H1 (cell line): ENCODE measurements around the gene SMPD2. TPM values are rescaled to one million over a fixed set of nuclear protein-coding genes. Genes with fewer than 3 reads are reported as not detected.

Source experiments
- CTCF ChIA-PET: fragments of 300-600 bp; sonication (Branson Sonifier 250); formaldehyde crosslinking; loops from one replicate; lab custom pipeline; 2021; ENCODE audit not compliant: partially characterized antibody; lab: Charles Lee
- POLR2A ChIA-PET: fragments of 300-600 bp; sonication (Branson Sonifier 250); formaldehyde crosslinking; loops from one replicate; lab custom pipeline; 2021; ENCODE audit warnings: inconsistent platforms; ENCODE audit not compliant: partially characterized antibody; lab: Charles Lee
- DNase-seq, 2 experiments: peaks; one replicate each; pipeline versions ENCODE4 v3.0.0 to v3.0.0-alpha.2; 2010 to 2022; ENCODE audit warnings: low spot score in 2 of 2, low read depth in 1 of 2, mixed read lengths in 1 of 2
- FAIRE-seq: peaks from 2 replicates; lab custom pipeline; 2011; peaks lifted over from hg19 to GRCh38; lab: Jason Lieb, UNC
- H2AFZ ChIP-seq: 2 replicates; pipeline ENCODE4 v1.8.1; 2012; ENCODE audit warnings: low read length, inconsistent platforms
- H2AK5ac ChIP-seq: 2 replicates; pipeline ENCODE4 v1.6.1; 2013; ENCODE audit warnings: low read depth, low read length
- H2BK120ac ChIP-seq: replicated peaks from 2 replicates; pipeline ENCODE3; 2013; ENCODE audit warnings: low read depth, low read length, inconsistent platforms
- H2BK12ac ChIP-seq: 2 replicates; pipeline ENCODE4 v1.6.1; 2013; ENCODE audit warnings: low read depth, low read length
- H2BK15ac ChIP-seq: 2 replicates; pipeline ENCODE4 v1.6.1; 2013; ENCODE audit warnings: low read length
- H2BK20ac ChIP-seq: 2 replicates; pipeline ENCODE4 v1.6.1; 2013; ENCODE audit warnings: low read length
- H2BK5ac ChIP-seq: 2 replicates; pipeline ENCODE4 v1.6.1; 2013; ENCODE audit warnings: low read depth, low read length
- H3K14ac ChIP-seq: 2 replicates; pipeline ENCODE4 v1.6.1; 2013; ENCODE audit warnings: inconsistent platforms; ENCODE audit not compliant: insufficient read length
- H3K18ac ChIP-seq: 2 replicates; pipeline ENCODE4 v1.6.1; 2013; ENCODE audit warnings: low read length; ENCODE audit errors: extremely low read depth
- H3K23ac ChIP-seq: 2 replicates; pipeline ENCODE4 v1.6.1; 2013; ENCODE audit warnings: inconsistent platforms; ENCODE audit not compliant: insufficient read length
- H3K23me2 ChIP-seq: 2 replicates; pipeline ENCODE4 v1.6.1; 2013; ENCODE audit warnings: low read depth, low read length
- H3K27ac ChIP-seq: 2 replicates; pipeline ENCODE4 v1.6.1; 2011; ENCODE audit warnings: low read depth, low read length, inconsistent platforms
- H3K27me3 ChIP-seq, 4 experiments: replicated peaks in 1 of 4; 1 replicate in 1 of 4; 2 replicates in 3 of 4; pipeline versions ENCODE4 v1.6.1 to v1.8.1; 2011 to 2013; ENCODE audit warnings: low read length in 3 of 4, mild to moderate bottlenecking in 3 of 4, inconsistent platforms in 2 of 4, mixed read lengths in 2 of 4, moderate library complexity in 1 of 4; ENCODE audit not compliant: control insufficient read depth in 3 of 4, insufficient read depth in 3 of 4; ENCODE audit errors: extremely low read depth in 1 of 4
- H3K36me3 ChIP-seq, 4 experiments: 2 replicates each; pipeline versions ENCODE4 v1.6.1 to v1.8.1; 2011 to 2013; ENCODE audit warnings: mild to moderate bottlenecking in 4 of 4, low read length in 3 of 4, moderate library complexity in 2 of 4, control low read depth in 1 of 4, inconsistent platforms in 1 of 4; ENCODE audit not compliant: insufficient read depth in 4 of 4, control insufficient read depth in 2 of 4
- H3K4ac ChIP-seq: replicated peaks from 2 replicates; pipeline ENCODE3; 2013; ENCODE audit warnings: low read length, low read depth, mixed read lengths, inconsistent platforms; ENCODE audit not compliant: insufficient read length
- H3K4me1 ChIP-seq, 4 experiments: replicated peaks in 1 of 4; 1 replicate in 1 of 4; 2 replicates in 3 of 4; pipeline versions ENCODE4 v1.6.1 to v1.8.1; 2011 to 2013; ENCODE audit warnings: low read length in 3 of 4, inconsistent platforms in 2 of 4, mixed read lengths in 1 of 4; ENCODE audit not compliant: insufficient read depth in 4 of 4, control insufficient read depth in 3 of 4
- H3K4me2 ChIP-seq, 2 experiments: 2 replicates each; pipeline versions ENCODE4 v1.6.1 to v1.8.1; 2011 to 2013; ENCODE audit warnings: low read depth in 2 of 2, low read length in 2 of 2, control low read depth in 1 of 2, inconsistent platforms in 1 of 2, mild to moderate bottlenecking in 1 of 2; ENCODE audit not compliant: insufficient read depth in 1 of 2
- H3K4me3 ChIP-seq, 4 experiments: fragments of 200-600, 300-600 bp in 1 of 4; sonication (generic), shearing (Covaris generic), sonication (Bioruptor Twin) in 1 of 4; 2 replicates each; pipeline versions ENCODE4 v1.5.1 to v1.8.1; 2011 to 2016; ENCODE audit warnings: low read length in 4 of 4, low read depth in 3 of 4, control low read depth in 2 of 4, inconsistent platforms in 2 of 4, mild to moderate bottlenecking in 2 of 4, mixed read lengths in 1 of 4, moderate library complexity in 1 of 4; ENCODE audit not compliant: insufficient read depth in 2 of 4; ENCODE audit errors: extremely low read depth in 1 of 4
- H3K56ac ChIP-seq: replicated peaks from 2 replicates; pipeline ENCODE3; 2013; ENCODE audit warnings: low read depth, mild to moderate bottlenecking, mixed read lengths, low read length, inconsistent platforms; ENCODE audit not compliant: insufficient read length
- H3K79me1 ChIP-seq: 2 replicates; pipeline ENCODE4 v1.6.1; 2013; ENCODE audit warnings: low read depth, low read length, control low read depth
- H3K79me2 ChIP-seq, 2 experiments: 2 replicates each; pipeline versions ENCODE4 v1.6.1 to v1.8.1; 2012 to 2013; ENCODE audit warnings: low read length in 2 of 2, mild to moderate bottlenecking in 2 of 2, inconsistent platforms in 1 of 2; ENCODE audit not compliant: insufficient read depth in 2 of 2, control insufficient read depth in 1 of 2
- H3K9ac ChIP-seq, 4 experiments: replicated peaks in 1 of 4; 1 replicate in 1 of 4; 2 replicates in 3 of 4; pipeline versions ENCODE4 v1.6.1 to v1.8.1; 2011 to 2013; ENCODE audit warnings: low read depth in 3 of 4, low read length in 3 of 4, control low read depth in 2 of 4, mild to moderate bottlenecking in 2 of 4, moderate library complexity in 2 of 4, inconsistent platforms in 1 of 4; ENCODE audit errors: extremely low read depth in 1 of 4
- H3K9me3 ChIP-seq, 2 experiments: 2 replicates each; pipeline versions ENCODE4 v1.6.1 to v1.8.1; 2012 to 2013; ENCODE audit warnings: mild to moderate bottlenecking in 2 of 2, moderate library complexity in 2 of 2, control low read depth in 1 of 2, inconsistent platforms in 1 of 2, low read depth in 1 of 2, low read length in 1 of 2, mixed read lengths in 1 of 2; ENCODE audit not compliant: insufficient read depth in 2 of 2
- H4K20me1 ChIP-seq, 2 experiments: replicated peaks in 1 of 2; 2 replicates each; pipeline versions ENCODE3 to v1.8.1; 2011 to 2013; ENCODE audit warnings: inconsistent platforms in 2 of 2, low read length in 2 of 2, mild to moderate bottlenecking in 1 of 2; ENCODE audit not compliant: insufficient read depth in 2 of 2, control insufficient read depth in 1 of 2
- H4K5ac ChIP-seq: 2 replicates; pipeline ENCODE4 v1.6.1; 2013; ENCODE audit warnings: low read length, low read depth, mixed read lengths, inconsistent platforms; ENCODE audit not compliant: insufficient read length
- H4K8ac ChIP-seq: 2 replicates; pipeline ENCODE4 v1.8.0; 2013; ENCODE audit warnings: mild to moderate bottlenecking, moderate library complexity, low read length, inconsistent platforms; ENCODE audit not compliant: insufficient read depth; ENCODE audit errors: extremely low read depth
- H4K91ac ChIP-seq: replicated peaks from 2 replicates; pipeline ENCODE3; 2013; ENCODE audit warnings: low read length, mixed read lengths, inconsistent platforms; ENCODE audit not compliant: insufficient read length
- GABPA ChIP-seq: IDR thresholded peaks from 2 replicates; pipeline ENCODE4 v1.6.1; 2011; ENCODE audit warnings: mild to moderate bottlenecking, low read length, moderate library complexity, borderline replicate concordance; ENCODE audit not compliant: insufficient read depth
- MAFK ChIP-seq: IDR thresholded peaks from 2 replicates; pipeline ENCODE4 v1.6.1; 2012; ENCODE audit warnings: low read depth, mild to moderate bottlenecking, improper control_type of control experiment, low read length
- WGBS, 2 experiments: shearing (Covaris generic) in 1 of 2; methylation state at CpG; one replicate each; pipeline versions ENCODE4 v1.1.6 to v1.1.7; 2013 to 2015; ENCODE audit warnings: low lambda C conversion rate in 2 of 2, mixed read lengths in 2 of 2, inconsistent platforms in 1 of 2, low coverage in 1 of 2, missing lambda C conversion rate in 1 of 2; ENCODE audit not compliant: insufficient replicate concordance in 2 of 2, insufficient coverage in 1 of 2, insufficient read length in 1 of 2; ENCODE audit errors: extremely low coverage in 1 of 2, missing lambda C conversion rate in 1 of 2; 5-methylcytosine and 5-hydroxymethylcytosine counted together
- polyA plus RNA-seq, 7 experiments: library from polyadenylated mRNA; depleted of rRNA in 3 of 7; stranded (reverse) in 5 of 7; unstranded in 2 of 7; fragments of >200 nt in 5 of 7; fragments of 200-250 nt in 2 of 7; gene quantifications; 1 replicate in 5 of 7; 2 replicates in 1 of 7; 4 replicates in 1 of 7; pipeline versions ENCODE4 v1.2.1 to v1.2.3, GENCODE V29; 2011 to 2013; ENCODE audit warnings: missing spikeins in 2 of 7, mixed read lengths in 2 of 7
- total RNA-seq: library from RNA; stranded (reverse); fragmentation: NEBNext Ultra II Directional; extraction: Animal tissue kit (Norgen Biotek cat#: 25700); gene quantifications from 2 replicates; pipeline ENCODE4 v1.2.1, GENCODE V29; 2021

The SMPD2 gene
- total and polyA plus RNA-seq, 2 of the 8 experiments (the other 6 are each of a cell fraction or from before 2014, with no cell fraction given) = 11.5 to 17.2 TPM

DNA sequence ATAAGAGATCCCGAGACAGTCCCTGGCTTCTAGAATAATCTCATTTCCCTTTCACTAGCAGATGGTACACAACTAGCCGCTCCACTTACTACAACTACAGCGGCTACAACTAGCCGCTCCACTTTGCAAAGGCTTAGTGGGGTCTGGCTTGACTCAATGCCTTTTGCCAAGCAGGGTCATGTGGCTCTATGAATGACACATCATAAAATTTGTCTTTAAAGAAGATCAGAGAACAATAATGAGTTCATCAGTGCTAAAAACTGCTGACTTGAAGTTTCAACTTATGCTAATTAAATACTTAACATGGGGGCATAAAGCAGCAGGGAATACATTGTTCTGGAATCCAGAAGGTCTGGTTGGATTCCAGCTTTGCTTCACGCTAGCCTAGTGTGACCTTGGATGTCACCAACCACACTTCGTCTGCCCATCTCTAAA lies 17.1 kb downstream of the SMPD2 start:
- H3K23ac ChIP-seq = no peak overlapping the region
- no peak overlapping the region for H2BK15ac ChIP-seq
- no peak overlapping the region for H4K91ac ChIP-seq
- TF ChIP-seq MAFK = 0 out of 2 replicates have a peak, but pooled peaks have one; percentile 13
- TF ChIP-seq GABPA = no peak
- no peak overlapping the region for H3K56ac ChIP-seq
- H3K4ac ChIP-seq = no peak overlapping the region
- H3K4me2 ChIP-seq = peak overlapping the region in 1 of 2 experiments; percentile 87; a peak in 2 of 4 replicates
- H4K8ac ChIP-seq = no peak overlapping the region
- no peak overlapping the region for H2AK5ac ChIP-seq
- no peak overlapping the region for H3K27ac ChIP-seq
- H2BK12ac ChIP-seq = no peak overlapping the region
- no peak overlapping the region for H4K5ac ChIP-seq
- H2BK5ac ChIP-seq = no peak overlapping the region
- no peak overlapping the region for H2BK20ac ChIP-seq
- H3K79me1 ChIP-seq = no peaks in the 10 kb centered on the region; the same call in 1 of the 2 replicates
- H4K20me1 ChIP-seq = no peaks in the 10 kb centered on the region
- DNase-seq = no peak
- peaks cover 0 to 4% of the 10 kb centered on the region in 2 experiments; a peak in 1 of 4 replicates for H3K79me2 ChIP-seq
- peaks cover 0 to 23% (median 13%) of the 10 kb centered on the region in 4 experiments; a peak in 7 of 8 replicates for H3K36me3 ChIP-seq
- FAIRE-seq = no peak
- no peak overlapping the region for H3K9ac ChIP-seq
- 0 out of 2 replicates have a peak overlapping the region, but pooled peaks have one; percentile 14 for H3K18ac ChIP-seq
- no peak overlapping the region for H3K4me3 ChIP-seq
- H2BK120ac ChIP-seq = no peak overlapping the region
- H3K9me3 ChIP-seq = peaks cover 0 to 5% of the 10 kb centered on the region in 2 experiments; a peak in 1 of 4 replicates
- POLR2A ChIA-PET = interaction anchor here (1.1 to 7.5 kb wide), 6 partner anchors 8 to 33 kb away, joined by 3 to 85 read pairs (median 6); partner anchors contain the start of genes PPIL6 and SMPD2
- 84% methylated on average over 6 of the region's 6 CpGs; no CpG with 5 or more reads in 1 of the 2 experiments for WGBS, 2 experiments
- H3K23me2 ChIP-seq = peaks cover 8% of the 10 kb centered on the region
- CTCF ChIA-PET = interaction anchor here (1.1 to 7.5 kb wide), 5 partner anchors 9 to 270 kb away, joined by 3 to 63 read pairs (median 7); partner anchors contain the start of genes PPIL6 and SMPD2
- peaks cover 4 to 17% (median 11%) of the 10 kb centered on the region in 4 experiments; a peak in 6 of 7 replicates for H3K4me1 ChIP-seq
- H2AFZ ChIP-seq = no peak overlapping the region
- H3K27me3 ChIP-seq = no peaks in the 10 kb centered on the region
- H3K14ac ChIP-seq = no peak overlapping the region
